Astrocyte (in vitro differentiated cells and primary cell): ENCODE measurements around the gene CRHR1. TPM values are rescaled to one million over a fixed set of nuclear protein-coding genes. Genes with fewer than 3 reads are reported as not detected.

ENCODE experiments used
- DNase-seq: peaks from one replicate; pipeline ENCODE4 v3.0.0-alpha.2; 2010; ENCODE audit warnings: low read depth
- FAIRE-seq: peaks from 2 replicates; lab custom pipeline; 2011; peaks lifted over from hg19 to GRCh38; lab: Jason Lieb, UNC
- H2AFZ ChIP-seq: 2 replicates; pipeline ENCODE4 v1.6.0; 2012; ENCODE audit warnings: low read depth, low read length, inconsistent platforms
- H3K27ac ChIP-seq: 2 replicates; pipeline ENCODE4 v1.5.1; 2011; ENCODE audit warnings: low read depth, low read length, inconsistent platforms
- H3K27me3 ChIP-seq: 2 replicates; pipeline ENCODE4 v1.6.0; 2011; ENCODE audit warnings: low read length, inconsistent platforms; ENCODE audit not compliant: insufficient read depth
- H3K36me3 ChIP-seq: 2 replicates; pipeline ENCODE4 v1.5.1; 2011; ENCODE audit warnings: low read length, inconsistent platforms; ENCODE audit not compliant: insufficient read depth
- H3K4me1 ChIP-seq: 2 replicates; pipeline ENCODE4 v1.5.1; 2011; ENCODE audit warnings: low read length, inconsistent platforms; ENCODE audit not compliant: insufficient read depth
- H3K4me2 ChIP-seq: 2 replicates; pipeline ENCODE4 v1.6.0; 2012; ENCODE audit warnings: low read length, inconsistent platforms
- H3K4me3 ChIP-seq: 2 replicates; pipeline ENCODE4 v1.5.1; 2011; ENCODE audit warnings: low read depth, mild to moderate bottlenecking, low read length, inconsistent platforms; ENCODE audit not compliant: insufficient read depth
- H3K79me2 ChIP-seq: 2 replicates; pipeline ENCODE4 v1.6.0; 2012; ENCODE audit warnings: mild to moderate bottlenecking, low read length, inconsistent platforms; ENCODE audit not compliant: insufficient read depth
- H3K9ac ChIP-seq: 2 replicates; pipeline ENCODE4 v1.6.0; 2012; ENCODE audit warnings: mild to moderate bottlenecking, low read length, inconsistent platforms
- H3K9me3 ChIP-seq: 2 replicates; pipeline ENCODE4 v1.5.1; 2012; ENCODE audit warnings: low read depth, mild to moderate bottlenecking, low read length, inconsistent platforms; ENCODE audit not compliant: insufficient read depth
- H4K20me1 ChIP-seq: 2 replicates; pipeline ENCODE4 v1.6.0; 2012; ENCODE audit warnings: low read length, inconsistent platforms; ENCODE audit not compliant: insufficient read depth
- H3K27ac Mint-ChIP-seq: one replicate; pipeline ENCODE4 v1.8.0; 2021; ENCODE audit warnings: mild to moderate bottlenecking, mixed read lengths; ENCODE audit not compliant: unreplicated experiment
- H3K27me3 Mint-ChIP-seq: one replicate; pipeline ENCODE4 v1.8.0; 2021; ENCODE audit warnings: low read depth, mixed read lengths; ENCODE audit not compliant: unreplicated experiment
- H3K36me3 Mint-ChIP-seq: one replicate; pipeline ENCODE4 v1.8.0; 2021; ENCODE audit warnings: low read depth, mixed read lengths; ENCODE audit not compliant: unreplicated experiment
- H3K4me1 Mint-ChIP-seq: one replicate; pipeline ENCODE4 v1.8.0; 2021; ENCODE audit warnings: low read depth, mixed read lengths; ENCODE audit not compliant: unreplicated experiment
- H3K4me3 Mint-ChIP-seq: one replicate; pipeline ENCODE4 v1.8.0; 2021; ENCODE audit warnings: mild to moderate bottlenecking, moderate library complexity, mixed read lengths; ENCODE audit not compliant: unreplicated experiment
- H3K9me3 Mint-ChIP-seq: one replicate; pipeline ENCODE4 v1.8.0; 2021; ENCODE audit warnings: mild to moderate bottlenecking, mixed read lengths; ENCODE audit not compliant: unreplicated experiment
- CTCF ChIP-seq: IDR thresholded peaks from 2 replicates; pipeline ENCODE4 v1.5.1; 2011; ENCODE audit warnings: low read depth, mild to moderate bottlenecking, inconsistent platforms, low read length, moderate library complexity; ENCODE audit not compliant: insufficient read depth
- EZH2 ChIP-seq: IDR thresholded peaks from 2 replicates; pipeline ENCODE4 v1.6.1; 2012; ENCODE audit warnings: mild to moderate bottlenecking, low read length, inconsistent platforms; ENCODE audit not compliant: insufficient read depth
- total RNA-seq: library from RNA; stranded (reverse); gene quantifications from 2 replicates; pipeline ENCODE4 v1.2.1, GENCODE V29; 2021

The CRHR1 gene
- total RNA-seq, 1 donor from 2014 or later, result 0.20 TPM

- DNase-seq (no peak), FAIRE-seq (no peak)
These were observed 30.8 kb downstream of the CRHR1 start for GRCh38 chr17:45814622-45815606.

GRCh38 chr17:45815752-45816151 is 31.6 kb downstream of the CRHR1 start:
- DNase-seq (no peak), FAIRE-seq (no peak)
- TF ChIP-seq CTCF (no peak), EZH2 (no peak)
- H3K27me3 Mint-ChIP-seq, result peaks cover 74% of the 10 kb centered on the region
- Histone ChIP-seq H3K9me3 (no peaks in the 10 kb centered on the region), H3K27me3 (peaks cover 9% of the 10 kb centered on the region), H3K9ac (no peak overlapping the region), H2AFZ (no peak overlapping the region), H3K79me2 (no peaks in the 10 kb centered on the region), H4K20me1 (no peaks in the 10 kb centered on the region), H3K27ac (no peak overlapping the region), H3K4me2 (no peak overlapping the region), H3K4me1 (no peaks in the 10 kb centered on the region), H3K4me3 (no peak overlapping the region), H3K36me3 (no peaks in the 10 kb centered on the region)
- H3K4me1 Mint-ChIP-seq, result no peaks in the 10 kb centered on the region
- H3K36me3 Mint-ChIP-seq, result peaks cover 2% of the 10 kb centered on the region
- no peak overlapping the region for H3K27ac Mint-ChIP-seq
- peaks cover 2% of the 10 kb centered on the region for H3K9me3 Mint-ChIP-seq
- H3K4me3 Mint-ChIP-seq, result no peak overlapping the region

More at GRCh38 chr17:45814622-45815606, 30.8 kb downstream of the CRHR1 start:
- Mint-ChIP-seq H3K4me3 (no peak overlapping the region), H3K27ac (no peak overlapping the region), H3K27me3 (peaks cover 69% of the 10 kb centered on the region), H3K4me1 (no peaks in the 10 kb centered on the region), H3K9me3 (peaks cover 2% of the 10 kb centered on the region), H3K36me3 (peaks cover 2% of the 10 kb centered on the region)
- TF ChIP-seq CTCF (no peak), EZH2 (no peak)
- Histone ChIP-seq H3K9me3 (no peaks in the 10 kb centered on the region), H3K4me1 (no peaks in the 10 kb centered on the region), H2AFZ (no peak overlapping the region), H3K9ac (no peak overlapping the region), H3K36me3 (no peaks in the 10 kb centered on the region), H3K27me3 (peaks cover 9% of the 10 kb centered on the region), H3K4me3 (no peak overlapping the region), H4K20me1 (no peaks in the 10 kb centered on the region), H3K27ac (no peak overlapping the region), H3K4me2 (no peak overlapping the region), H3K79me2 (no peaks in the 10 kb centered on the region)

GRCh38 chr17:45818041-45818440 is 33.9 kb downstream of the CRHR1 start:
- no peak overlapping the region for H3K9ac ChIP-seq
- H4K20me1 ChIP-seq, result no peaks in the 10 kb centered on the region
- H3K4me1 ChIP-seq, result no peaks in the 10 kb centered on the region
- H2AFZ ChIP-seq, result no peak overlapping the region
- Mint-ChIP-seq H3K4me3 (no peak overlapping the region), H3K4me1 (no peaks in the 10 kb centered on the region), H3K36me3 (peaks cover 2% of the 10 kb centered on the region), H3K27me3 (peaks cover 70% of the 10 kb centered on the region), H3K9me3 (peaks cover 2% of the 10 kb centered on the region), H3K27ac (no peak overlapping the region)
- no peak overlapping the region for H3K4me2 ChIP-seq
- H3K79me2 ChIP-seq, result no peaks in the 10 kb centered on the region
- no peak overlapping the region for H3K27ac ChIP-seq
- no peaks in the 10 kb centered on the region for H3K36me3 ChIP-seq
- no peaks in the 10 kb centered on the region for H3K27me3 ChIP-seq
- no peak for DNase-seq
- H3K9me3 ChIP-seq, result no peaks in the 10 kb centered on the region
- H3K4me3 ChIP-seq, result no peak overlapping the region
- TF ChIP-seq EZH2, result no peak
- no peak for TF ChIP-seq CTCF
- FAIRE-seq, result no peak
